Dermis microvascular lymphatic vessel endothelial cell (primary cell): ENCODE data around the gene COL5A1. TPM values are rescaled to one million over a fixed set of nuclear protein-coding genes. Genes with fewer than 3 reads are reported as not detected.
"Not testable (repeated sequence)": the region's sequence is repeated elsewhere in the genome, so short reads cannot be mapped to it uniquely, and the experiment has no call there.

Experiments
- DNase-seq, 2 donors: peaks; one replicate each; pipeline versions ENCODE4 v3.0.0 to v3.0.0-alpha.2; 2010; ENCODE audit warnings: low read depth in 2 of 2
- total RNA-seq: library from RNA; depleted of rRNA; stranded (reverse); fragments of >200 nt; gene quantifications from 2 replicates; pipeline ENCODE4 v1.2.1, GENCODE V29; 2014

The COL5A1 gene
- total RNA-seq, 1 donor from 2014 or later: 1.2 TPM

- DNase-seq: peak in 1 of 2 donors; percentile 44
Observed at GRCh38 chr9:134707031-134707680, 65.6 kb downstream of the COL5A1 start.

- no peak for DNase-seq
Observed at GRCh38 chr9:134707731-134708671, 66.4 kb downstream of the COL5A1 start.

- DNase-seq: no peak
Observed at GRCh38 chr9:134708672-134709038, 67.1 kb downstream of the COL5A1 start.

GRCh38 chr9:134709512-134710270, 68.1 kb downstream of the COL5A1 start:
- DNase-seq: peak in 1 of 2 donors; percentile 6

- no peak for DNase-seq
Observed at GRCh38 chr9:134710271-134710540, 68.6 kb downstream of the COL5A1 start.

- no peak for DNase-seq
Observed at GRCh38 chr9:134710901-134711300, 69.3 kb downstream of the COL5A1 start.

- no peak for DNase-seq
Observed at GRCh38 chr9:134712243-134712642, 70.6 kb downstream of the COL5A1 start.

- DNase-seq: no peak
Observed at GRCh38 chr9:134712926-134713325, 71.3 kb downstream of the COL5A1 start.

GRCh38 chr9:134715536-134715935, 73.9 kb downstream of the COL5A1 start:
- DNase-seq: not testable (repeated sequence)

GRCh38 chr9:134716067-134716466, 74.5 kb downstream of the COL5A1 start:
- DNase-seq: no peak

GRCh38 chr9:134717056-134717455, 75.5 kb downstream of the COL5A1 start:
- DNase-seq: no peak

GRCh38 chr9:134717924-134718645, 76.5 kb downstream of the COL5A1 start:
- no peak for DNase-seq

GRCh38 chr9:134719331-134719730, 77.7 kb downstream of the COL5A1 start:
- DNase-seq: no peak

- no peak for DNase-seq
Observed at GRCh38 chr9:134720136-134720753, 78.6 kb downstream of the COL5A1 start.

- no peak for DNase-seq
Observed at GRCh38 chr9:134720796-134721195, 79.2 kb downstream of the COL5A1 start.

GRCh38 chr9:134721344-134721743, 79.7 kb downstream of the COL5A1 start:
- DNase-seq: no peak

- DNase-seq: no peak
Observed at GRCh38 chr9:134722120-134722701, 80.6 kb downstream of the COL5A1 start.

- DNase-seq: no peak
Observed at GRCh38 chr9:134723037-134723436, 81.4 kb downstream of the COL5A1 start.

- no peak for DNase-seq
Observed at GRCh38 chr9:134723491-134724190, 82.0 kb downstream of the COL5A1 start.
